ENCODE data around the gene NXPE3.
"Not testable (repeated sequence)": the region's sequence is repeated elsewhere in the genome, so short reads cannot be mapped to it uniquely, and the experiment has no call there.

The NXPE3 gene

GRCh38 chr3:101851850-101852714 is 73.1 kb downstream of the NXPE3 start:
- DNase-seq (ENCODE audit: low read depth) = no peak

- no peak for DNase-seq (ENCODE audit: low read depth)
Observed at GRCh38 chr3:101852983-101853840, 74.2 kb downstream of the NXPE3 start.

GRCh38 chr3:101853982-101854381 is 75.0 kb downstream of the NXPE3 start:
- DNase-seq (ENCODE audit: low read depth) = no peak

GRCh38 chr3:101854608-101855304 is 75.7 kb downstream of the NXPE3 start:
- no peak for DNase-seq (ENCODE audit: low read depth)

GRCh38 chr3:101857301-101857741 is 78.3 kb downstream of the NXPE3 start:
- DNase-seq (ENCODE audit: low read depth) = no peak

GRCh38 chr3:101858464-101859030 is 79.5 kb downstream of the NXPE3 start:
- DNase-seq (ENCODE audit: low read depth) = no peak

GRCh38 chr3:101859882-101860448 is 81.0 kb downstream of the NXPE3 start:
- no peak for DNase-seq (ENCODE audit: low read depth)

- no peak for DNase-seq (ENCODE audit: low read depth)
Observed at GRCh38 chr3:101861212-101861788, 82.3 kb downstream of the NXPE3 start.

GRCh38 chr3:101861789-101862415 is 82.9 kb downstream of the NXPE3 start:
- DNase-seq (ENCODE audit: low read depth) = no peak

GRCh38 chr3:101862416-101863165 is 83.6 kb downstream of the NXPE3 start:
- no peak for DNase-seq (ENCODE audit: low read depth)

GRCh38 chr3:101864926-101865325 is 85.9 kb downstream of the NXPE3 start:
- not testable (repeated sequence) for DNase-seq (ENCODE audit: low read depth)

GRCh38 chr3:101865751-101866509 is 86.9 kb downstream of the NXPE3 start:
- DNase-seq (ENCODE audit: low read depth) = no peak

- no peak for DNase-seq (ENCODE audit: low read depth)
Observed at GRCh38 chr3:101867511-101867910, 88.5 kb downstream of the NXPE3 start.

GRCh38 chr3:101867996-101868395 is 89.0 kb downstream of the NXPE3 start:
- DNase-seq (ENCODE audit: low read depth) = no peak

GRCh38 chr3:101868534-101869464 is 89.8 kb downstream of the NXPE3 start:
- no peak for DNase-seq (ENCODE audit: low read depth)

GRCh38 chr3:101870138-101870537 is 91.1 kb downstream of the NXPE3 start:
- no peak for DNase-seq (ENCODE audit: low read depth)

GRCh38 chr3:101873619-101874018 is 94.6 kb downstream of the NXPE3 start:
- DNase-seq (ENCODE audit: low read depth) = no peak

- DNase-seq (ENCODE audit: low read depth) = no peak
Observed at GRCh38 chr3:101876142-101876541, 97.1 kb downstream of the NXPE3 start.

Measured in stimulated activated CD8-positive, alpha-beta memory T cell treated with anti-CD3 and anti-CD28 coated beads, Interleukin-7, amount 100 ng/mL, for 24 hours (primary cell).